GM19372 (cell line): ENCODE data around the gene CASP14.
"Not testable (repeated sequence)": the region's sequence is repeated elsewhere in the genome, so short reads cannot be mapped to it uniquely, and the experiment has no call there.

ENCODE experiments used
- ATAC-seq: cut with Tn5 transposase; IDR thresholded peaks from one replicate; pipeline ENCODE4 v1.9.1; 2021; ENCODE audit warnings: mild to moderate bottlenecking, low read depth, moderate library complexity; ENCODE audit not compliant: unreplicated experiment

The CASP14 gene

GRCh38 chr19:15070386-15070785 lies 21.1 kb downstream of the CASP14 start:
- ATAC-seq, result not testable (repeated sequence)

GRCh38 chr19:15072930-15073647 lies 23.8 kb downstream of the CASP14 start:
- no peak for ATAC-seq

GRCh38 chr19:15074371-15074770 lies 25.1 kb downstream of the CASP14 start:
- ATAC-seq, result no peak

- no peak for ATAC-seq
Measured at GRCh38 chr19:15075806-15076205, 26.5 kb downstream of the CASP14 start.

GRCh38 chr19:15080002-15080401 lies 30.7 kb downstream of the CASP14 start:
- not testable (repeated sequence) for ATAC-seq

GRCh38 chr19:15081911-15082310 lies 32.6 kb downstream of the CASP14 start, which contains the start of gene OR1I1:
TSS of gene OR1I1 (plus strand) at chr19:15082211. CDS start at chr19:15087066, 4,855 bp downstream.
- ATAC-seq, result no peak

GRCh38 chr19:15087182-15087581 lies 37.9 kb downstream of the CASP14 start:
- no peak for ATAC-seq

- no peak for ATAC-seq
Measured at GRCh38 chr19:15091918-15092753, 42.9 kb downstream of the CASP14 start.

- no peak for ATAC-seq
Measured at GRCh38 chr19:15093001-15093400, 43.7 kb downstream of the CASP14 start.

- no peak for ATAC-seq
Measured at GRCh38 chr19:15096223-15096622, 46.9 kb downstream of the CASP14 start.

- ATAC-seq, result not testable (repeated sequence)
Measured at GRCh38 chr19:15097980-15098379, 48.7 kb downstream of the CASP14 start.

- no peak for ATAC-seq
Measured at GRCh38 chr19:15098460-15098859, 49.2 kb downstream of the CASP14 start.

- ATAC-seq, result no peak
Measured at GRCh38 chr19:15099017-15099582, 49.8 kb downstream of the CASP14 start.

- no peak for ATAC-seq
Measured at GRCh38 chr19:15101479-15102082, 52.3 kb downstream of the CASP14 start.

- no peak for ATAC-seq
Measured at GRCh38 chr19:15104003-15104402, 54.7 kb downstream of the CASP14 start.

GRCh38 chr19:15104411-15104810 lies 55.1 kb downstream of the CASP14 start:
- no peak for ATAC-seq

- no peak for ATAC-seq
Measured at GRCh38 chr19:15105044-15105443, 55.8 kb downstream of the CASP14 start.

GRCh38 chr19:15107061-15108010 lies 58.1 kb downstream of the CASP14 start, which contains the start of gene SYDE1:
TSS of gene SYDE1 (plus strand) at chr19:15107401. CDS start at chr19:15107434, 33 bp downstream.
- no peak for ATAC-seq
